NCI-H748 treated with DMSO at 0.1 percent for 48 hours (cell line): ENCODE measurements around the gene MYO5A.

Experiments
- DNase-seq: peaks from one replicate; lab custom pipeline; 2025; lab: John Stamatoyannopoulos, UW

MYO5A gene

DNA sequence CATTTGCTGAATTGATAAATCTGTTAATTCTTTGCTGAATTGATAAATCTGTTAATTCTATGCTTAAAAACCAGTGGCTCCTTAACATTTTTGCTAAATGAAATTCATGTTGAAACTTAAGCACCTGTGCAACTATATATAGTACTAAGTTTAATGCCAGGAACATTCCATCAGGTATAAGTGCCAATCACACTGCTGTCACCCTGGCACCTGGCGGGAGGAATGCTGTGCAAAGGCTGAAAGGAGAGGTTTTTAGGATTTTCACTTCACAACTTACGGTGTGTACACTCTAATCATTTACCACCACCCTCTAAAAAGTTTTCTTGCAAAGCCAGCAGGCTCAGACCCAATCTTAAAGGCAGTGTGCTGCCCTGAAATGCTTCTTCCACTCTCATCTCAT, 199.5 kb downstream of the MYO5A start:
- no peak for DNase-seq

DNA sequence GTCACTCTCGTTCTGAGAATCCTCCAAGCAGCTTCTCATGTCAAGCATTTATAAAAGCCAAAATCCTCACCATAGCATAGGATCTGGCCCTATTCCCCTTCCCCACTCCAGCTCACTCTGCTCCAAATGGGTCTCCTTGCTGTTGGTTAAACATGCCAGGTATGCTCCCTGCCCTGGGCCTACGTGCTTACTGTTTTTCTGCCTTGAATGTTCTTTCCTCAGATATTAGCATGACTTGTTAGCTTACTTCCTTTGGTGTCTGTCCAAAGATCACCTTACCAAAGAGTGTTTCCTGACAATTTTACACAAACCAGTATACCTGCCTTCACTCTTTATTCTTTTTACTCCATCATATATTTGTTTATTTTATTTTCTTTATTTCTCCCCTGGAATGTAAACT, 200.0 kb downstream of the MYO5A start:
- no peak for DNase-seq

DNA sequence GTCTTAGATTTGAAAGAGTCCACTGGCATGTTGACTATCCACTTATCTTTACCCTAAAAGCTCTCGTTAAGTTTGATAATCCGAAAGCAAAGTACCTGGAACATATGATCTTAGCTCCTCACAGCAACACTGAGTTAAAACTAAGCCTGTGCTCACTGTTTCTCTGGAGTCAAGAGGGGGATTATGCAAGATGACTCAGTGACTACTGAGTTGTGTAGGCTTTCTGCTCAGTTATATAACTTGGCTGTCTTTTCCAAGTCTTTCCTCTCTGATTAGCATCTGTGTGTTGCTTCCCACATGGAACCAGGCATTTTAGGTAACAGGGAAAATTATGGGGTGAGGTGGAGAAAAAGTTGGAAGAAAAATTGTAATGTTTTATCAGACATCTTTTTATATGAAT, 201.9 kb downstream of the MYO5A start:
- no peak for DNase-seq

DNA sequence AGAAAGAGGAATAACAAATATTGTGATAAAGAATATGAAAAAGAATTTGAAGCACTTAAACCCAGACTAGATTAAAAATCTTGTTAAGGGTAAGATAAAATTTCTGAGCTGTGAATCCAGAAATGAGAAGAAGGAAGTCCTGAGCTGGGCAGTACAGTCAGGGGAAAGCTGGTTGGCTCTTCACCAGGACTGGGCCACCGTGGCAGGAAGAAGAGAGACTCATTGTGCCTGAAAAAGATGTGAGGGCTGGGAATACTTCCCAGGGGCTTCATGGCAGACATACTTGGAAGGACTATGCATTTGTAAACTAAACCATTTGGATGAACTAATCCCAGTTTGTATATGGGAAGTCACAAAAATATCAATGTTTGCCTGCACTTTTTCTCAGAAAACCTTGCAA, 204.6 kb downstream of the MYO5A start:
- no peak for DNase-seq

DNA sequence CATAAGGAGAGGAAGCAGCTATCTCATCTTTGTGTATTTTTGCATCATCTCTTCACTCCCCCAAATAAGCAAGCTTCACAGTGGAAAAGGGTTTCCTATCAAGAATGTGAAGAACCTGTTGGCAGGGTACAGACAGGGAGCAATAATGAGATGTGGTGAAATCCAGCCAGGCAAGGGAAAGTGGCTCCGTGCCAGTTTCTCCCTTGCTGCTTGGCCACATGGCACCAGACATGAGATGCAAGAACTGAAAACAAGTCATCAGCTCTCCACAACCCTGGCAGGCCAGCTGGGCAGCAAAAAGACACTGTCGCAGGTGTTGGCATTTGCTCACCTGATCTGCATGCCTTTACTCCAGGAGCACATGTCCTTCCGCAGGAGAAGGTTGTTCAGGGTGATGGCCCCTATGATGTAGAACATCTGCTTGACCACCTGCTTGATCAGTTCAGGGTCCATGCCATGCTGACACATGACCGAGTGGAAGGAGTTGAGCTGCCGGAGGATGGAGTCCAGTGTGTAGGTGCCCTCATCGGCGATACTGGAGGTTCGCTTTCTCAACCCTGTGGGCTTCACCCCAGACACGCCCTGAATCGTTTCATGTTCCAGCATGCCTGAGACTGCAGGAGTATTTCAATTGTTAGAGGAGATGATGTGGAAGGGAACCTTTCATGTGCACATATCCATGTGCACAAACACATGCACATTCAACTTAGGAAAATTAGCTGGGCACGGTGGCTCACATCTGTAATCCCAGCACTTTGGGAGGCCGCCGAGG, 209.8 kb downstream of the MYO5A start:
- DNase-seq = no peak

DNA sequence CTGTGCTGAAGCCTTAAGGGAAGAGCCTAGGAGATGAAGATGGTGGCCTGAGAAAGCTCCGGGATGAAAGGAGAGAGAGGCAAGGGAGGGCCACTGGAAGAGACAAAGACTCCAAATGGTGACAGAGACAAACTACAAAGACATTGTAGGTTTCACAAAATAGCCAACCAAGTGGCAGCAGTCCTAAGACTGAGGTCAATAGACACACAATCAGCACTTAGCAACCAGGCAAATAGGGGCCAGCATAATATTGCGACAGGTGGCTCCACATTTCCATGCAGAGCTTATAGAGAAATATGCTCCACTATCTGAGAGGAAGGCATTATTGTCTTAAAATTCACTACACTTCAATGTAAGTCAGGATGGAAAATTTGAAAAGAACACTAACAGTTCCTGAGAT, 211.0 kb downstream of the MYO5A start:
- no peak for DNase-seq

DNA sequence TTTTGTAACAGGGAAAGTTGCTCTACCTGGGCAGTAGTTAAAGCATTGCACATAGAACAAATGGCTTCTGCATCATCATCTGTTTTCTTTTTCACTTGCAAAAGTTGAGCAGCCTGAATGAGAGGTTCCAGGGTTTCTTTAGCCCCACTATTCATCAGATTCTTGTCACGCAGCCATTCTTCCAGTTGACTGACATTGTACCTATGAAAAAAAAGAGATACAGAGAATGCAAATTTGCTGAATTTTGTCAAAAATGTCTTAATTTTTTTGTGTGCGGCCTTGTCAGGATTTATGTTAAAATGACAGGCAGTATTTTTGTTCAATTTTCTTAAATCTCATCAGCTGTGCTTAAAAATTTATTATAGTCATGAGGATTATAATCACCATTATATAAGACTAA, 211.7 kb downstream of the MYO5A start:
- DNase-seq = no peak

DNA sequence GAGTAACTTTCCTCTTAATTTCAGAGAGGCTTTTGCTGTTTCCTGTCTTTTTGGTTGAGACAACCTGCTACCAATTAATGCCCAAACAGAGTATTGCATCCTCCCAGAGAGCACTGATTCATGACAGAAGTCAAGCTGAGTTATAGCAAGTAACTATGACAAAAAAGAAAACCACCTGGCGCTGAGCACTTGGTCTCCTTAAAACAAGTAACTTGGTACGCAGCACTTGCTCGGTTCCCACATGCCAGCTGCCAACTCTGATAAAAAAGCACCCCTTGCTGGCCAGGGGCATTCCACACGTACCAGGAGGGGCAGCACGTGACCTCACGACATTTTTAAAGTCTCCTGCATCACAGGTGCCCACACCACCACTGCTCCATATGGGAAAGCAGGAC, 219.5 kb downstream of the MYO5A start:
- no peak for DNase-seq

DNA sequence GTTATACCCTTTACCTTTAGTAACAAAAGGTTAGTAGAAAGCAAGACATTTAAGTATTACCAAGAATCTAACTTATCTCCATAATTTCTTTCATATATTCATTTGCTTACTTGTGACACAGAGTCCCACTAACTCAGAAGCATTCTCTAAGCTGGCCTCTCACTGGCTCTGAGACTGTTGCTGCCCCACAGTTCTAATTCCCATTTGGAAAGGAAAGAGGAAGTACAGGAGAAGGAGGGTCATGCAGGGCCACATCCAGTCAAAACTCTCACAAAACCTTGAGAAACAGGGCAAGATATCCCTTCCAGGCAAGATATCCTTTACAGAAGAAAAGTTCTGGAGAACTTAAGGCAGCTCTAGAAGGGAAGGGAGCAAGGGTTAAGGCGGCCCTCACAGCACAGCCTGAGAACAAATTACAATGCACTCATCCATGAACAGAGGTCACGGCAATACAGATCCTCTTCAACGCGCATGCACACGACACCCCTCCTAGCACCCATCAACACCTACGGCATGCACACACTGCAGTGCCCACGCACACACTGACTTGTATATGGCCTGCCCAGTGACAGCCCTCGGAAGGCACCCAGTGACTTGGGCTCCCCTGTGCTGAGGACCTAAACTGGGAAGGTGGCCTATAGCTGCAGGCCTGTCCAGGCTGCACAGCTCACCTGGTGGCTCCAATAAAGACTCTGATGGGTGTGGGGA, 220.1 kb downstream of the MYO5A start:
- DNase-seq = no peak

DNA sequence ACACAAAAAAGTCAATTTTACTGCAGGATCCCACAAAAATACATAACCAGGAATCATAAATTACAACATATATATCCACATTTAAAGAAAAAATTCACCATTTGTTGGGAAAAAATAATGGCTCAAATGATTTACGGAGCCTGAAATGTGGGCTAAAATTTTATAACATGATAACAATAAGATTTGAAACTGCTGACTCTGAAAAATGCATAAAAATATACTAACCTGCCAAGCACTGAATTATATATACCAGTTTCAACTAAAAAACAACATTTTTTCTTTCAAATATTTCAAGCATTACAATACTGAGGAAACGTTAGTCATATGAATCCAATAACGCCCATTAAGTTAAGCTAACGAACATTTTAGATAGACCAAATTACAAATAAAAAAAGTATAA, 220.8 kb downstream of the MYO5A start:
- DNase-seq = no peak

DNA sequence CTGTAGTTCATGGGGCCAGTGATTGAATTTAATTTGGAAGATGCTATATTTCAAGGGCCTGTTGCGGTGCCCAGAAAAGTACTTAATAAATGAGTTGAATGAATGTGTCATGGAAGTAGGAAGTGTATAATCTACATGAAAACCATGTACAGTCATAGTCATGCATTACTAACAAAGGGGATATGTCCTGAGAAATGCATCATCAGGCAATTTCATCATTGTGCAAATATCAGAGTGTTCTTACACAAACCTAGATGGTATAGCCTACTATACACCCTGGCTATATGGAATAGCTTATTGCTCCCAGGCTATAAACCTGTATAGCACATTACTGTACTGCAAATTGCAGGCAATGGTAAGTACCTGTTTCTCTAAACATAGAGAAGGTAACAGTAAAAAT, 222.4 kb downstream of the MYO5A start:
- DNase-seq = no peak

DNA sequence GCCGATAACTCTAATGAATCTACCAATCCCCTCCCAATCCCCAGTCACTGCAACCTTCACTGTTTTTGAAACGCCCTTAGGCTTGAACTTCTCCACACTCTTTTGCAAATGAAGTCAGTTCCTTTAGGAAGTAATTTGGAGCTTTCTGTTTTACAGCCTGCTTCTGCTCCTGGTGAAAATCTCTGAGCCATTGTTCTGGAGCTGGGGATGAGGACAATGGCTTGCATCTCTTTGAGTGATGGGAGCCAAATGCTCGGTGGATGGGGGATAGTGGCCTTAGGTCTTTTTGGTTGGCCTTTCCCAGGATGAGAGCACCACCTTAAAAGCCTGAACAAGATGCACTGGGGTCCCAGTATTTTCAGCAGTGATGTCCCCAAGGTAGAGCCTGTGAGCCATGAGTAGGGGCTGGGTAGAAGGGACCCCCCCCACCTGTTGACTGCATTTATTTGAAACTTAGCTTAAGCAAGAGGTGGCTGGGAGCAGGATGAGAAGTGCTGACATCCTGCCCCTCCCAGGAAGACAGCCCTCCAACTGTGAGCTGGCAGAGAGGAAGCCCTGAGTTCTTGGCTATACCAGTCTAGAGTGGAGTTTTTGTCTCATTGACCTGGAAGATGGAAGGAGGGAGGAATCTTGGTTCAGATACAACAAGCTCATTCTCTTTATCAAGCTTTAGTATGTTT, 225.4 kb downstream of the MYO5A start:
- DNase-seq = no peak

DNA sequence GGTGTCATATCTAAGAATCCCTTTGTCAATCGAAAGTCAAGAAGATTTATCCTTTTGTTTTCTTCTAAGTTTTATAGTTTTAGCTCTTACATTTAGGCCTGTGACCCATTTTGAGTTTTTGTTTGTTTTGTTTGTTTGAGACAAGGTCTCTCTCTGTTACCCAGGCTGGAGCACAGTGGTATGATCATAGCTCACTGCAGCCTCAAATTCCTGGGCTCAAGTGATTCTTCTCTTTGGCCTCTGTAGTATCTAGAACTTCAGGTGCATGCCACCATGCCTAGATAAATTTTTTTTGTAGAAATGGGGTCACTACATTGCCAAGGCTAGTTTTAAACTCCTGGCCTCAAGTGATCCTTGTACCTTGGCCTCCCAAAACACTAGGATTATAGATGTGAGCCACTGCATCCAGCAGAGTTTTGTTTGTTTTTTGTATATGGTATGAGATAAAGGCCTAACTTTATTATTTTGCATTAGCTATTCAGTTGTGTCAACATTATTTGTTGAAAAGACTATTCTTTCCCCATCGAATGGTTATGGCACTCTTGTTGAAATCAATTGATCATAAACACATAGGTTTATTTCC, 227.3 kb downstream of the MYO5A start:
- DNase-seq = no peak

DNA sequence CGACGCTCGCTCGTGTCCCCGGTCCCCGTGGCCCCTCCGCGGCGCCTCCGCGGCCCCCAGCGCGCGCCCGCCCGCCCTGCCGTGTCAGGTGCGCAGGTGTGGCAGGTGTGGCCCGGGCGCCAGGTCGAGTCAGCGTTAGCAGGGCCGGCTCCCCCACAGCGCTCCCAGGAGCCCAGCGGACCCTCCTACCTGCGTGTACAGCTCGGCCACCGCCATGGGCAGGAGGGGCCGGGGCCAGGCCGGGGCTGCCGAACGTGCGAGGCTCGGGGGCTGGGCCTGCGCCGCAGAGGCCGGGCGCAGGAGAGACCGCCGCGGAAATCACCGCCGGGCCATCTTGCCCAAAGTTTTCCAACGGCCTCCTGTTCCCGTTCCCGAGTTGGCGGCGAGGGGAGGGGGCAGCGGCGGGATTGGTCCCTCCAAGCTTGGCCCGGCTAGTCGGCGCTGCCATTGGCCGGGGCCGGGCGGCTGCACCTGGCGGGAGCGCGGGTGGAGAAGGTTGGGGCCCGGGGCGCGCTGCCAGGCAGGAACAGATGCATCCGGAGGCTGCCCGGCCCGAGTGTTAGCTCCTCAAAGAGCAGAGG, 233.2 kb downstream of the MYO5A start, which contains the start of gene MYO5C:
Gene MYO5C, minus strand, starts transcription at position 384 of the 581 bp plus-strand sequence. Its CDS starts 168 bp downstream, at position 216.
- peak; percentile 45 for DNase-seq

DNA sequence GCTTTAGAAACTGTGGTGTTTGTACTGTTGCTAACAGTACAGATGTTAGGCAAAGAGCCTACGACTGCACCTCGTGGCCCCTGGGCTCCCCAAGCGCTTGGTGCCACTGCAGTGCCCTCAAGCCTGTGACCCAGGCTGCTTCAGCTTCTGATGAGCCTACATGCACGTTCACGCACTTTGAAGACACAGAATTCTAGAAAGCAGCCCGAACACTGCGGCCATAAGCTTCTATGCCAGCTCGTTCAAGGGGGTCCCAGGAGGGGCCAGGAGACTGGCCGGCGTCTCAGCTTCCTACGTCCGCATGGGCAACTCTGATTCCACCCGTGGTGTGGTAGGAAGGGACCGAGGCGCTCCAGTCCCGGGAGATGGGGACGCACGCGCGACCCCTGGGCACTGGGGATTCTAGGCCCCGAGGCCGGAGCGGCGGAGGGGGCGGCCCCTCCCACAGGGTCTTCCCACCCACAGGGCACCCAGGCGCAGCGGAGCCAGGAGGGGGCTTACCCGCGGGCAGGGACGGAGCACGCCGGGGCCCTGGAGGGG, 233.7 kb downstream of the MYO5A start:
- no peak for DNase-seq

DNA sequence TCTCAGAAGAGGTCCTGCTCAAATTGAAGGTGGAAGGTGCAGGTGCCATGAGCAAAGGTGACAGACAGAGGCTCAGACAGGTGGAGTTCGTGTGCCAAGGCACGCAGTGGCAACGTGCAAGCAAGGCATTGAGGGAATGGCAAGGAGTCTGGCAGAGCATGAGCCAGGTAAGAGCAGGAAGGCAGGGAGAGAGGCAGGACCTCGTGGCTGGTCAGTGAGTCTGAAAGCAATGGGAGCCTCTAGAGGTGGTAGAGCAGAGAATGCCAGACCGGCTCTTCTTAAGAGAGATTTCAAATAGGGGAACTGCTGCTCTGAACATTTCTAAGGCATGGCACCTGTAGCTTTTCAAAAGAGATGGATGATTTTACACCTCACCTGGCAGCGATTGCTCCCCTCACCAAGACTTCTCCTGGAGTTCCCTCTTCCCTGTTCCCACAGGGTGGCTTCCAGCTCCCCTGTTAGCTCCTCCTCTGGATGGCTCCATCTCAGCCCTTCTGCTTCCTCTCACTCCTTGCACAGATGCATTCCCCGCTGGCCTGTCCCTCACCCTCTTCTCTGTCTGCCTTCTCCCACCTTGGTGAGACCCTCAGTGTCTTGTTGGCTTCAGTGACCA, 235.8 kb downstream of the MYO5A start:
- DNase-seq = no peak

DNA sequence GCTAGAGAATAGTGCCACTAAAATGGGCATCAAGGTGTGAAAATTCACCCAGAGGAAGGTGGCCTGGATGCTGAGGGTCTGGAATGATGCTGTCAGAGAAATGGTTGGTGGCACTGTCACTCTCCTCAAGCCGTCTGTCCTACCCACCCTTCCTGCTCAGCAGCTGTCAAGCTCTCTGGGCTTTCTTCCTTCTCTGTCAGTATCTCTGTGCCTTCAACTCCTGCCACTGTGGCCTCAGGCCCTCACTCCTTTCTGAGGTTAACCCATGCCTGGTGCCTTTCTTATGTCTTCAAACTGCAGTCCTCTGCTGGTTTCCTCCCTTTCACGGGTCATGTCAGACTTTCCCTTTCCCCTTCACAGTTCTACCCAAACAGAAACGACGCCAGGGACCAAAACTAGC, 237.5 kb downstream of the MYO5A start:
- no peak for DNase-seq

DNA sequence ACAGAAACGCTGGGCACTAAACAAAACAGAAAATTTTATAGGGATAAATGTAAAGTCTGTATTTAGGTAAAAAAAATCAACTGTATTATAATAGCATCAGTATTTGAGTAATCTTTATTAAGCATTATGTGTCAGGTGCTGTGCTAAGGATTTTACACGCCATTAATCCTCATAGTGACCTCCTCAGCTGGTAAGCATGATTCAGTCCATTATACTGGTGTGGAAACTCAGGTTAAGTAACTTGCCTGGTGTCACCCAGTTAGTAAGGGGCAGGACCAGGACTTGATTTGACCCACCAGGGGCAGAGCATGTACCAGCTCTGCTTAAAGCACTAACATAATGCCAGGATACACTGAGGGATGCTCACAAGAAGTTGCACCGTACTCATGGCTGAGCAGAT, 237.9 kb downstream of the MYO5A start:
- no peak for DNase-seq

DNA sequence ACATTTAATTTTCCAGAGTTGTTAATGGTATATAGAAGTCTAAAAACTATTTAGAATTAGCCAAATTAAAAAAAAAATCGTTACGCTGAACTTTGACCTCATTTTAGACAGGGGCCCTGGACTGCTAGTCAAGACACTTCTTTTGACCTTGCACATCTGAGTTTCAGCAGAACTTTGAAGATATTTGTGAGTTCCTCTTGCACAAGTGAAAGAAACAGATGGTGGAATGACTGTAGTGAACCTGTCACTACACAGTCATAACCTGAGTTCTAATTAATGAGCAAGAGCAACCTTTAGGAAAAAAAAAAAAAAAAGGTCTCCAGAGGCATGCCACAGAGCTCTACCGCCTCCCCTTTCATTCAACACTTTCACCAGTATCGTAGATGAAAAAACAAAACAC, 238.4 kb downstream of the MYO5A start:
- no peak for DNase-seq

DNA sequence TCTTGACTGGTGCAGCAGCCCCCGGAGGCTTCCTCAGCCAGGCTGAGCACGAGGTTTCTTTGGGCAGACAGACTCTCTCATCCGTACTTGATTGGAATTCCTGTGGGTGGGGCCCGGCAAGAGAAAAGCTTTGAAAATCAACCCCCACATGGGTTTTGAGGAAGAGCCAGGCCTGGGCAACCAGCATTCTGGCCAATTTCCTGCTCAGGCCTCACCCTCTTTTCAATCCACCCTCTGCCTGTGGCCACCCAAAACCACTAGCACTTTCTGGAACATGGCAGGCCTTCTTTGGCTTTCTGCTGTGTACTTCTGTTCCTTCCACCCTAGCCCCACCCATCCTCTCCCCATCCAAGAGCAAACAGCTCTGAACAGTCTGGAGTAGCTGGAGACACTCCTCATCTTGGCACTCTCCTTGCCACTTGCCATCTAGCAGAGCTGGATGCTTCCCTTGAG, 239.0 kb downstream of the MYO5A start:
- no peak for DNase-seq

DNA sequence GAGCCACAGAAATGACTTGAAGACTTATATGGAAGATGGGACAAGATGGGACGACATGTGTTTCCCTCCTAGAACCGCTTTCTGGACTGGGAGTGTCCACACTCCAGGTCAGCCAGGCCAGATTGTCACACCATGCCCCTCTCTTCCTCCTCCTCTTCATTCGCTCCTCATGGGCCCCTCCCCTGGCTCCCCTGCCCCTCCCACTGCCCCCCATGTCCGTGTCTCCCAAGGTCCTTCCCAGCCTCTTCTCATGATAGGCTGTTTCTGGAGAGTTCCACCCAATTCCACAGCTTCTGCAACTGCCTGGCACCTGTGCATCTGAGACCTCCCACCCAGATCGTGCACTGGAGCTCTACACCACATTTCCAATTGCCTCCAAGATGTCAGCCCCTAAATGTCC, 239.7 kb downstream of the MYO5A start:
- DNase-seq = no peak
